GM19328 (cell line): Measurements from ENCODE around the gene ZNF536.

Experiments
- ATAC-seq: cut with Tn5 transposase; IDR thresholded peaks from one replicate; pipeline ENCODE4 v1.9.1; 2021; ENCODE audit warnings: mild to moderate bottlenecking, moderate library complexity; ENCODE audit not compliant: unreplicated experiment

ZNF536 gene

DNA sequence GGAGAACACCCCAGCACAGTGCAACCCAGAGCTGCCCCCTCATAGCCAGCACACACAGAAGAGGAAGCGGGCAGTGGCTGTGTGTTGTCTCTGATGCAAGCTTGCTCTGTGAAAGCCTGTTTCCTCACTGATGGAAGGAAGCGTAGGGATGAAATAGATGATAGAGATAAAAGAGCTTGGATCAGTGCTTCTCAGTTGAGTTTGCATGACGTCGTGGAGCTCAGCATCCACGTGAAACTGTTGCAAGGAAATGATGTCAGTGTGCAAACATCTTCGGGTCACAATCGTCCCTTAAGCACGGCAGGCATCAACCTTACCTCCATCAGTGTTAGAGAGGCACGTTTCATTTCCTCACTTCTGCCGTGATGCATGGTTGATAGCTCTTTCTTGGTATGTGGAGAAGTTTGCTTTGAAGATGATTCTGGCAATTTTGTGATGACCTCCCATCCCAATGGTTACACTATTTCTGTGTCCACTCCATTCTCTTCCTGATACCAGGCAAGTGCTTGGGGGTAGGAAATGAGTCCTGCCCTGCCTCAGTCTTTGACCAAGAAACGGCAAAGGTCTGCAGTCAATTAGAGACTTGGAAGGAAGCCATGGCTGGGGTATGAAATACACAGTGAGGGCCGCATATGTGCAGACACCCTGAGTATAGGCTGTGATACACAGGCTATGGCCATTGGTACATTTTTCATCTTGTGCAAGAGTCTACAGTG is 183.0 kb downstream of the ZNF536 start:
- no peak for ATAC-seq

DNA sequence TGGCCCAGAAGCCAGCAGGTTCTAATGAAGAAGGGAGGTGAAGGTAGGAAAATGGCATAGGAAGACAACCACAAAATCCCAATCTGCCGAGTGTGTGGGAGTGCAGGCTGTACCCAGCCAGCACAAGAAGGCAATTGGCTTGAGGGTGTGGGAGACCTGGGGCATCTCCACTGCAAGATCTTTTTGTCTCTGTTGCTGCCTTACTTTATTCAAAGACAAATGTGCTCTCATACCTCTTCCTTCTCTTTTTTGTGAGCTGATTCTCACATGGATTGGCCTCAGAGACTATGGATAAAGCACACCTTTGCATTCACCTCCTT is 183.6 kb downstream of the ZNF536 start:
- no peak for ATAC-seq

DNA sequence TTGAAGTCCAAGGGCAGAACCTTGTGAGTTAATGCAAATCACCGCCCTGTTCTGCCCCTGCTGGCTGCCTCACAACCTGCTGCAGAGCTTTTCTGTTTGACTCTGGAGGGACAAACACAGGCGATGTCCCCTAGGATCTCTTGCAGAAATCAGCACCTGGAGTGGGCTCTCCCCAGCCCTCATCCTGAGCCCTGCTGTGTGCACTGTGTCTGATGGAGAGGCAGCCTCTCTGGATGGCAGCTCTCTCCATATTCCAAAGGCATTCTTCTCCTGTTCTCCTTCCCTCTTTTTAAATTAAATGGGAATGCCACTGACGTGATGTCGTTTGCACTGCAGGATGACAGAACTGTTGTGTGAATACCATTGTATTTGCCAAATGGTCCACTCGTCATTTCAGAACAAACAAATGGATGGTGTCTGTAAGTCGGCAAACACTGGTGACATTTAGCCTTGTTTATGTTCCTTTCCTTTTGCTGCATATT is 184.1 kb downstream of the ZNF536 start:
- no peak for ATAC-seq

DNA sequence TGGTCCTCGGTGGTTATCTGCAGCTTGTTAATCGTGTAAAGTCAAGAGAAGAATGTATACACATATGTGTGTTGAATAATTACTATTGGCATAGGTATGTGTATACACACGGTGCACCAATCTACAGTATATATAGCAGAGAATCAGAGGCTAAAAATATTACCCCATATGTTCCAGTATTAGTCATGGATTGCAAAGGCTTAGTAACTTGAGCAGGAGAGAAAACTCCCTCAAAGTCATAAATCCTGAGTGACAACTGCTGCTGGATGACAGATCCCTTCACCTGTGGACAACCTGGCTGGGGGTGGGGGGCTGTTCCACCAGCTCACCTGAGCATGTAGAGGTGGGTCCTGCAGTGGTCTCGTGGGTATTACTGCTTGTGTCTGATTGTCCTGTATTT is 185.0 kb downstream of the ZNF536 start:
- ATAC-seq, result no peak

DNA sequence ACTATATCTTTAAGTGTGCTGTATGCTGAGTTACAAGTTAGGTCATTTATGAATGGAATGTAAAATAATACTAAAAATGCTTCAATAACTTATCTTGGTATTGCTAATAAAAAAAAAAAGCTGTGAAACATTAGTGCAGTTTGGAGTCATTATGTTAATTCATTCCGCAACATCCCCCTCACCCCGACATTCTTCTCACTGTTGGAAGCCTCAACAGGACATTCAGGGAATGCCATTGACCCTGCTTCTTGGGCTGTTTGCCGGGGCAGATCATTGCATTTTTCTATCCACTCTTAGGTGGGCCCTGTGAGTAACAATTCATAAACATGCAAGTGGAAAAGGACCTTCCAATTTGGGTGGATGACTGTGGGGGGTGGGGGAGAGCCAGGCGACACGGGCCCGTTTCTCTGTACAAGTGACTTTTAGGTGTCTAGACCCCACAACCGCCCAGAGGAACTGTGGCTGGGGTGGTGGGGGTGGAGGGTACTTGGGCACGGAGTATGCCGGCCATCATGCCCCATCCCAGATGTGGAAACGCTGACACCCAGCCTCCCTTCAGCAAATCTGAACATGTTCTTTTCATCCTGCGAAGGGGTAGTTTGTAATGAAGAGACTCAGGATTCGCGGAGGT is 185.9 kb downstream of the ZNF536 start:
- no peak for ATAC-seq

DNA sequence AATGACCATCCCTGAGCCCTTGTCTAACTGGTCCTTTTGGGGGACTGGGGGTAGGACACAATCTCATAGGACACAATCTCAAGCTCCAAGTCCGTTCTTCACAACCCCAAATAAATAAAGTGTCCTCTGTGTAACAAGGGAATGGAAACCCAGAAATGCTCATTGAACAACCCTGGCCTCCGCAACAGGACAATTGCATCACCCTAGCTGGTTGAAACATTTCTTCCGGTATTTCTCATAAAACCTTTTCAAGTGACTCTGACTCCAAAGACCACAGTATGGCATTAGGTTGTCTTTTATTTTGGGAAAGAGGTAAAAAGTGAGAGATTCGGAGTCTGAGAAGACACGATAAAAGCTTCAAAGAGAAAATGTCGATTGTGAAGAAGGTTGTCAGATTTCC is 186.6 kb downstream of the ZNF536 start:
- no peak for ATAC-seq

DNA sequence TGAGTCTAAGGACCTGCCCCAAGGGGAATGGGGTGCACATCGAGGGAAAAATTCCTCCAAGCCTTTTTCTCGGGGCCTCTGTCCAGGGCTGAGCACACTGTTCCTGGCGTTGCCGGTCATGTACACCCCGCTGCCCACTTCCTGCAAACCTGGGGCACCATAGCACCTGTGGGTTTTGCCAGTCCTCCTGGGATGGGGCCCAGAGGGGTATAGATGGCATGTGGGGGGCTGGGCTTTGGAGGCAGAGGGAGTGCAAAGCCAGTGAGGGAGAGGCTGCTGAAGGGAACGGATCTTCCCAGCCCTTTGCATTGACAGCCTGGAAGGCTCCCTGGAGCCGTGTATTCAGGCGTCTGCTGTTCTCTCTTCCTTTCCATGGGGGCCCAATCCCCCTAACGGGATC is 187.3 kb downstream of the ZNF536 start:
- no peak for ATAC-seq

DNA sequence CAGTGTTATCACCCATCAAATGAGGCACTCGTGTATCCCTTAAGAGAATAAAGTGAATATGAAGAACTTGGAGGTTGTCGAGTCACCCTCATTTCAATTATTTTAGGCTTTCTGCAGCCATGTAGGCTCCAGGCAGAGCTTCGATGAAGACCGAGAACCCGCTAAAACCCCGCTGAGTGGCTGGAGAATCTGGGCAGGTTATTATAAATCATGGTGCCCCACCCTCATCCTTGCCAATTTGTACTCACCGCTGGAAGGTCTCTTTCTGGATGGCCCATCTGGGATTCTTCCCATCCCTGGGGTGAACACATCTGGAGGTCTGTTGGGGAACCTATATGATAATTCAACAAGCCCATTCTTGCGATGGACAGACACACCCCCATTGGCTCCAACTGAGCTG is 190.8 kb downstream of the ZNF536 start:
- ATAC-seq, result no peak

DNA sequence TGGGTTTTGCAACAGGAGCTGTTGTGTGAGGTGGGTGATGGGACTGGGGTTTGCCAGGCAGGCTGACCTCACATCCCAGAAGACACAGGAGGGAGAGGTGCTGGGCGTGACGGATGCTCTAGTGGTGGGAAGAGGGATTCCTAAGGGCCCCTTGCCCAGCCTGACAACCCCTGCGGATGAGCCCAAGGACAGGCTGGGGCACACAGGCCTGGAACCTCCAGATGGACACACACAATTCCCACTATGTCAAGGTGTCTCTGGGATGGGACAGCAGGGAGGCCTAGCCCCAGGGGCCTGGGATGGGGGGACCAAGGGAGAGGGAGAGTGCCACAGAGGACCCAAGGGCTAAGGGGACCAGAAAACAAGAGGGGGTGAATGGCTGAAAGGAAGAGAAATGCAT is 191.5 kb downstream of the ZNF536 start:
- ATAC-seq, result no peak

DNA sequence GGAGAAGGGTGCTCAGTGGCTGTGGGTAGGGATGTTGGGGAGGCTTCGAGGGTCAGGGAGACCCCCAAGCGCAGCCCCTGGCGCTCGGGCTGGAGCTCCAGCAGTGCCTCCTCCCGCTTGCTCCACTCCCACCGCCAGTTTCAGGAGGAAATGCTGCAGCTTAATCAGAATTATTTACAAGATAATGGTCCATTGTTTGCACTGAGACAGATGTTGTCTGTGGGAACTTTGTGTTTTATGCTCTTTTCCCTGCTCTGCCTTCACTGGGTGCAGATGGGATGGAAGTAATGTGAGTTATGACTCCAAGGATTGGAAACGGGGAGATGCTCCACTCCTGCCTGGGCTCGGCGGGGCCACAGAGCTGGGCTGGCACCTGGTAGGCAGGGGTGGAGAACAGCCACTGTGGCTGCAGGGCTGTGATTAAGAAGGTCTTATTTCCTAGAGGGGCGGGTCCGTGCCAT is 192.4 kb downstream of the ZNF536 start:
- no peak for ATAC-seq

DNA sequence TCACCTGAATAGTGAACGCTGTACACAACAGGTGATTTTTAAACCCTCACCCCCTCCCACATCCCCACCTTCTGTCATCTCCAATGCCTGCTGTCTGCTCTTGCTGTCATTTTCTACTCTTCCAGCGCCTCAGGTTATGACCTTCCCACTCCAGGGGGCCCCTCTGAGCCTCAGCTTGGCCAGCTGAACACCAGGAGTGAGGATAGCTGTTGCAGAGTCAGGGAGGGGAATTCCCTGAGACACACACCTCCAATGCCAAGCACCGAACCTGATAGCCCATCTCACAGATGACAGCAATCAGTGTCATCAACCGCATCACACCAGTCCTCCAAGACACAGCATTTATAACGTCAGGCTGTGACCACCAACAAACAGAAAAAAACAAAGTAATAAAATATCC is 193.5 kb downstream of the ZNF536 start:
- no peak for ATAC-seq

DNA sequence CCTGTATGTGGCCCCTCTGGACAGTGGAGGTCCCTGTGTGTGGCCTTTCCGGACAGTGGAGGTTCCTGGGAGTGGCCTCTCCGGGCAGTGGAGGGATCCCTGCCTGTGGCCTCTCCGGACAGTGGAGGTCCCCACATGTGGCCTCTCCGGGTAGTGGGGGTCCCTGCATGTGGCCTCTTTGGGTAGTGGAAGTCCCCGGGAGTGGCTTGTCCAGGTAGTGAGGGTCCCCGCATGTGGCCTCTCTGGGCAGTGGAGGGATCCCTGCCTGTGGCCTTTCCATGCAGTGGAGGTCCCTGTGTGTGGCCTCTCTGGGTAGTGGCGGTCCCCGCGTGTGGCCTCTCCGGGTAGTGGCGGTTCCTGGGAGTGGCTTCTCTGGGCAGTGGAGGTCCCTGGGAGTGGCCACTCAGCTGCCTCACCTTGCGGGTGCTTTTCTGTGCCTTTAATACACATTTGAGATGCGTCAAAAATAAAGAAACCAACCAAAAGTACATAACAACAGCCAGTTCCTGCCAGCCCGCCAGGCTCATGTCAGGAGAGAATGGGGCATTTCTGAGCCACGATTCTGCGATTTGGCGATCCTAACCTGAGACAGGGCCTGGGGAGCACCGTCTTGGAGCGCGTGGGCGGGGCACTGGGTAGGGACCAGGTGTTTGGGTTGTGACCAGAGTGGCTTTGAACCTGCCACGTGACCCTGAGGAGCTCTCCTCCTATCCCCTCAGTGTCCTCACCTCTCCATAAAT is 194.7 kb downstream of the ZNF536 start:
- ATAC-seq, result no peak

DNA sequence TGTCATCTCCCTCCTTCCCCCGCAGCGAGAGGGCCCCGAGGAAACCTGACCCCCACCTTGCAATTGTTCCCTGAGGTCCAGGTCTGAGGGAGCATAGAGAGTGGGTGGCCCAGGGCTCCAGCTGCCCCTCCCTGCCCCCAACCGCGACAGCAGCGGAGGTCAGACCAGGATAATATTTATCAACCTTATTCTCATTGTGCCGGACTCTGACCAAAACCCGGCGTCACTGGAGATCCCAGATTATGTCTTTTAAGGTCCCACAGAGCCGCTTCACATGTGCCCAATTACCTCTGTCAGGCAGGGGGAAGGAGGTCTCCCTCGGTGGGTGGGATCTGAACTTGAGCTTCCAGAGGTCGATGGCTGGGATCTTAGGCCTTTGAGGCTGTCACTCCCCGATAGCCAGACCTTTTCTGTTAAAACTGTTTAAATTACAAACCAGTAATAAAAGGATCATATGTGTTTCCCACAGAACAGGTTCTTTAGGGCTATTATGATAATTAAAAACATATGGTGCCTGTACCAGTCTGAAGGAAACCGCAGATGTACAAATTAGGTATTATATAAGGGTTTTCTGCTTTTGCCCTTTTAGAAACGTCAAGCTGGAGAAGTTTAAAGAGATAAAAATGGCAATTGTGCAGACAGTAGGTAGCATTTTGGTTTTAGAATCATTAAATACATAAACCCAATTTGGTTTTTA is 195.5 kb downstream of the ZNF536 start:
- no peak for ATAC-seq

DNA sequence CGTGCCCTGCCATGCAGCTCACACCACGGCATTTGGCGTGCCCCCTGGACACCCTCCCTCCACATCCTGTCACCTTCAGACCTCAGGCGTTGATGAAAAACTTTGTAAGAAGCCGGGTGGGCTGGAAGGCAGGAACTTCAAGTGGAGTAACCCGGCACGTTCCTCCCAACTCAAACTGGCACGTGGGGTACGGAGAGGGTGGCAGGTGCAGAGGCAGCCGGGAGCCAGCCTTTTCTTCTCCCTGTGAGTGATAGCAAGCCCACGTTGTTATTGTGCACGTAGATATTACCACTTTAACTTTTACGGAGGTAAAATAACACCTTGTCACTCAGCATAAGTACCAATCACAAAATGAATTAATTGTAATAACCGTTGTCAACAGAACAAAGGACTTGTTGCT is 198.0 kb downstream of the ZNF536 start:
- ATAC-seq, result no peak

DNA sequence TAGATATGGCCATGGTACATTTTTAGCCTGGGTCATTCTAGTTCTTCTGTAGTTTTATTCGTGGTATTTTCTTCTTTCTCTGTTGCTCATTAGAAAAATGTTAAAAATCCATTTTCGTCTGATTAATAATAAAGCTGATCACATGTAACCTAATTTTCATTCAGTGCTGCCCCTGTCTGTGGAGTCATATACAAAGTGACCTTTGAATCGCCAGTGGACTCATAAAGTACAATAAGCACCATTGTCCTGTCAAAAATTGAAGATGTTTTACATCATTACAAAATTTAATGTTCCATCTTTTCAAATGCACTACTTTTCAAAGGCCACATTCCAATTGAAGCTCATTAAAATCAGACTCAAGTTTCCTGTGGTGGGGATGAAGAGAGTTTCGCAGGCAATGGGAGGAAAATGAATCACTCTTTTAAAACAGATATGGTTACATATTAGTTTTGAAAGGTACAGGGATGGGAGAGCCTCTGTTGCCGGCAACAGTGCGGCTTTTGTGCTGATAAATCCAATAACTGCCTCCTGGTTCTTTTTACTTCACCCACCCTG is 205.4 kb downstream of the ZNF536 start:
- no peak for ATAC-seq

DNA sequence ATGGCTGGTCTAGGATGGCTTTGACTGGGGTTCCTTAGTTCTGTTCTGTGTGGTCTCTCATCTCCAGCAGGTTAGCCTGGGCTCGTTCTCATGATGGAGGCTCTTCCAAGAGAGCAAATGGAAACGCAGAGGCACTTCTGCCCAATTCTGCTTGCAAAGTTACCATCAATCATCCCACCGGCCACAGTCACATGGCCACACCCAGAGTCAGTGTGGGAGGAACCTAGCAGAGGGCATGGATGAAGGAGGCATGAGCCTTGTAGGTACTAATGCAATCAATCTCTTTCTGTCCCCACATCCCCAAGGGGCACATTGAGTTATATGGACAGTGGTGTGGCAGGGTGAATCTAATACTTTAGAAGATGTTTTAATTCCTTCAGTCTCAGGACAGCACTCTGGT is 207.2 kb downstream of the ZNF536 start:
- ATAC-seq, result no peak

DNA sequence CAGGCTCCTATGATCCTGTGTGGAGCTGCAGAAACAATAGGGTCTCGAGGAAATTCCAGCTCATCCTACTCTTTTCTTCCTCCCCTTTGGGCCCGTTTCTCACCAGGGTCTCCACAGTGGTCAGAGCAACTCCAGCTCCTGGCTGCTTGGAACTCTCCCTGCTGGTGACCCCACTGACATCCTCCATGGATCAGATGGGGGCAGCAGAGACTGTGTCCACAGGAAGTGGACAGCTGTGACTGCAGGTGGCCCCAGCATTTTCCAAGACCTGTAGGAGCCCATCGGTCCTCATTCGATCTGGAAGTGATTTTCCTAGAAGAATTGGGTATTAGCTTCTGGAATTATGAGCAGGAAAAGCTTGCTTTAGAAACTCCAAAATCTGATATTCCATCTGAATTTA is 208.5 kb downstream of the ZNF536 start:
- ATAC-seq, result no peak

DNA sequence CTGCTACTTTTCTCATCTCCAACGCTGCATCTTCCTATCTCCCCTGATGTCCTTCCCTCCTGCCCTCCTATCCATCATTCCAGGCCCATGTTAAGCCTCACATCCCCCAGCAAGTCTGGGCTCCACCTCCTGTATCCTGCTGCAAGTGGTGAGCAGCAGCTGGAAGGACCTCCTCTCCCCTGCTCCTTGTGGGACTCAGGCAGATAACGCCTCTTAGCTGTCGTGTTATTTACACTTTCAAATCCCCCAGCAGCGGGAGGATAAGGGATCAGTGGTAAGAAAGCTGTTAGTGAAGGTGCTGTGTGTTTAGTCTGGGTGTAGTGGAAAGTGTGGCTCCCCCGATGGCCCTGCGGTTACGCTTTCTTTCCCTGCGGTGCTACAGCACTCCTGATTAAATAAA is 211.9 kb downstream of the ZNF536 start:
- no peak for ATAC-seq

DNA sequence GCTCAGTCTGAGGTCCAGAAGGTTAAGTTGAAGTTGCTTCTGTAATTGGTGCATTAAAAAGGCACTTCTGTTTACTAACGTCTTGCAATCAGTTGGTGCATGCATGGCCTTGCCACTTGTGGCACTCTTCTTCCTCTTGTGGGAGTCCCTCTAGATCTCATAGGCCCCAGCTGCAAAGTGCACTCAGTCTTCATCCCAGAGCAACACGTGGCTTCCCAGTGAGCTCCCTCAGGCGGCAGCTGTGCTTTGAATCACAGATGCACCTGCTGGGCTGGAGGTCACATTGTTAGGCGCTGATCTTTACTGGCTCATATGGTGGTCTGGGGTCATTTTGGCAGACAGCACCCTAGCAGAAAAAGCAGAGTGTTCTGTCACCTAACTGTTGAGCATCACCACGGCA is 215.7 kb downstream of the ZNF536 start:
- no peak for ATAC-seq

DNA sequence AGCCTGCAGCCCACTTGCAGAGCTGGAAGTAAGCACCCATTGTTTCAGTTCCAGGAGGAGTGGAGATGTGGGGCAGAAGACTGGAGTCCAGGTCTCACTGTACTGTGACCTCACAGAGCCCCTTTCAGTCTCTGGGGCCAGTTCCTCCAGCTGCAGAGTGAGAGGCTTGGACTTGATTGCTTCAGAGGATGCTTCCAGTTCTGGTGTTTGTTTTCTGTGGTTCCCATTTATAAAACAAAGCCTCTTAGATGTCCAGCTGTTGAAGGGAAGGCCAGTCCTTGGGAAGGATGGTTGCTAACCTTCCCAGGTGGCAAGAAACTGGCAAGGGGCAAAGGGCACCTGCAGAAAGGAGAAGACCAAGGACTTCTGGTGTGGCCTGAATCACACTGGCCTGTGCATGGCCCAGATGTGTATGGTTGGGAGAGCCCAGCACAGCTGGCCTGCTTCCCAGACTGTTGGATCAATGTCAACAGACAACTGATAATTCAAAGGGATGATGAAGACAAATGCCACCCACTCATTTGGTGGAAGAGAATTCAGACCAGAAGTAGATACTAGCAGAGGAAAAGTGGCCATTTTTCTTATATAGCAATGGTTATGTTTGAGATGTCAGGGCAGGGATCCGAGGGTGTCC is 218.5 kb downstream of the ZNF536 start:
- ATAC-seq, result no peak

DNA sequence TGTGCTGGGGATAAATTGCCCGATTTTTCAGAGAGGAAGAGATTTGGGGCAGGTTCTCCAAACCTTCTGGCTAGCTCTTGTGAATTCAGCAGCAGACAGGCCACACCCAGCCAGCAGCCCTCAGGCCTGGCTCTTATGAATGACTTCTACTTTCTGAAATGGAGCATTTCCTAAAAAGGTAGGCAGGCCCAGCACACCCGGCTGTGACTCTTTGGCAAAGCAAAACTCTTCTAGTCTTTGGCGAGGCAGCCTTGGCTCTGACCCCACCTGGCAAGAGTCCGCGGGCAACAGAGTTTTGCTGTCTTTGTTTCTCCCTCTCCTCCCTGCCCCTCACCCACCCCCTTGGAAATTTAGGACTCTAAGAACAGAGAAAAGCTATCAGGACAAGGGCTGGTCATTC is 221.2 kb downstream of the ZNF536 start:
- ATAC-seq, result no peak
